H1 (cell line): Measurements from ENCODE around the gene SPEM3. TPM values are rescaled to one million over a fixed set of nuclear protein-coding genes. Genes with fewer than 3 reads are reported as not detected.

Source experiments
- CEBPB ChIP-seq: IDR thresholded peaks from 2 replicates; pipeline ENCODE4 v1.6.1; 2012; ENCODE audit warnings: low read depth, low read length
- JUN ChIP-seq: IDR thresholded peaks from 2 replicates; pipeline ENCODE4 v1.6.1; 2011; ENCODE audit warnings: low read depth, mild to moderate bottlenecking, improper control_type of control experiment, low read length
- JUND ChIP-seq: IDR thresholded peaks from 2 replicates; pipeline ENCODE4 v1.6.1; 2011; ENCODE audit warnings: mild to moderate bottlenecking, improper control_type of control experiment, low read length
- NRF1 ChIP-seq: IDR thresholded peaks from 2 replicates; pipeline ENCODE4 v1.6.1; 2011; ENCODE audit warnings: mild to moderate bottlenecking, low read depth, low read length, improper control_type of control experiment
- POLR2AphosphoS5 ChIP-seq: IDR thresholded peaks from 2 replicates; pipeline ENCODE4 v1.6.1; 2011; ENCODE audit warnings: low read depth, low read length
- RXRA ChIP-seq: IDR thresholded peaks from 2 replicates; pipeline ENCODE4 v1.6.1; 2011; ENCODE audit warnings: low read depth, mild to moderate bottlenecking, low read length, moderate library complexity; ENCODE audit not compliant: insufficient read depth
- SUZ12 ChIP-seq: fragments of 200-600 bp; sonication (generic); IDR thresholded peaks from 2 replicates; pipeline ENCODE4 v1.6.1; 2012; ENCODE audit warnings: mild to moderate bottlenecking, inconsistent platforms, low read length, moderate library complexity, mixed read lengths
- TAF1 ChIP-seq: IDR thresholded peaks from 2 replicates; pipeline ENCODE4 v1.6.1; 2011; ENCODE audit warnings: mild to moderate bottlenecking, low read depth, low read length
- TEAD4 ChIP-seq: IDR thresholded peaks from 2 replicates; pipeline ENCODE4 v1.6.1; 2012; ENCODE audit warnings: low read depth, low read length, inconsistent platforms, mixed read lengths
- polyA plus RNA-seq, 7 experiments: library from polyadenylated mRNA; depleted of rRNA in 3 of 7; stranded (reverse) in 5 of 7; unstranded in 2 of 7; fragments of >200 nt in 5 of 7; fragments of 200-250 nt in 2 of 7; gene quantifications; 1 replicate in 5 of 7; 2 replicates in 1 of 7; 4 replicates in 1 of 7; pipeline versions ENCODE4 v1.2.1 to v1.2.3, GENCODE V29; 2011 to 2013; ENCODE audit warnings: missing spikeins in 2 of 7, mixed read lengths in 2 of 7
- total RNA-seq: library from RNA; stranded (reverse); fragmentation: NEBNext Ultra II Directional; extraction: Animal tissue kit (Norgen Biotek cat#: 25700); gene quantifications from 2 replicates; pipeline ENCODE4 v1.2.1, GENCODE V29; 2021
- TF ChIP-seq, protein P1 (sequence below): fragments of 300-600 bp; sonication (generic); IDR thresholded peaks from 2 replicates; pipeline ENCODE4 v1.7.1; 2012; ENCODE audit warnings: low read length, moderate library complexity, mild to moderate bottlenecking, inconsistent platforms; ENCODE audit not compliant: insufficient replicate concordance
- TF ChIP-seq, protein P2 (sequence below): IDR thresholded peaks from 2 replicates; pipeline ENCODE4 v1.6.1; 2012; ENCODE audit warnings: low read length, inconsistent platforms

Gene SPEM3
- total and polyA plus RNA-seq, 2 of the 8 experiments (the other 6 are each of a cell fraction or from before 2014, with no cell fraction given), result 0.02 TPM; not detected in 1

DNA sequence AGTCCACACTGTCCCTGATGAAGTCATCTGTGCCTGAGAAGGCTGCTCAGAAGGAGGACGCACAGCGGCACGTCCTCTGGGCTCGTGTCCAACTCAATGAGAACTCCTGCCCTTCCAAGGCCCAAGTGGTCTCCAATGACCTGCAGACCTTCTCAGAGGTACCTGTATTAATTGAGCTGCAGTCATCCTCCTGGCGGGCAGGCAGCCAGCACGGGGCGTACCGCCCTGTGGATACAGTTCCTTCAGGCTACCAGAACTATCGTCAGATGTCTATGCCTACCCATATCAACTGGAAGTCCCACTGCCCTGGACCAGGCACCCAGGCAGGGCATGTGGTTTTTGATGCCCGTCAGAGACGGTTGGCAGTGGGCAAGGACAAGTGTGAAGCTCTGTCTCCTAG is 3.6 kb downstream of the SPEM3 start (continued):
- TF ChIP-seq, protein P1, sequence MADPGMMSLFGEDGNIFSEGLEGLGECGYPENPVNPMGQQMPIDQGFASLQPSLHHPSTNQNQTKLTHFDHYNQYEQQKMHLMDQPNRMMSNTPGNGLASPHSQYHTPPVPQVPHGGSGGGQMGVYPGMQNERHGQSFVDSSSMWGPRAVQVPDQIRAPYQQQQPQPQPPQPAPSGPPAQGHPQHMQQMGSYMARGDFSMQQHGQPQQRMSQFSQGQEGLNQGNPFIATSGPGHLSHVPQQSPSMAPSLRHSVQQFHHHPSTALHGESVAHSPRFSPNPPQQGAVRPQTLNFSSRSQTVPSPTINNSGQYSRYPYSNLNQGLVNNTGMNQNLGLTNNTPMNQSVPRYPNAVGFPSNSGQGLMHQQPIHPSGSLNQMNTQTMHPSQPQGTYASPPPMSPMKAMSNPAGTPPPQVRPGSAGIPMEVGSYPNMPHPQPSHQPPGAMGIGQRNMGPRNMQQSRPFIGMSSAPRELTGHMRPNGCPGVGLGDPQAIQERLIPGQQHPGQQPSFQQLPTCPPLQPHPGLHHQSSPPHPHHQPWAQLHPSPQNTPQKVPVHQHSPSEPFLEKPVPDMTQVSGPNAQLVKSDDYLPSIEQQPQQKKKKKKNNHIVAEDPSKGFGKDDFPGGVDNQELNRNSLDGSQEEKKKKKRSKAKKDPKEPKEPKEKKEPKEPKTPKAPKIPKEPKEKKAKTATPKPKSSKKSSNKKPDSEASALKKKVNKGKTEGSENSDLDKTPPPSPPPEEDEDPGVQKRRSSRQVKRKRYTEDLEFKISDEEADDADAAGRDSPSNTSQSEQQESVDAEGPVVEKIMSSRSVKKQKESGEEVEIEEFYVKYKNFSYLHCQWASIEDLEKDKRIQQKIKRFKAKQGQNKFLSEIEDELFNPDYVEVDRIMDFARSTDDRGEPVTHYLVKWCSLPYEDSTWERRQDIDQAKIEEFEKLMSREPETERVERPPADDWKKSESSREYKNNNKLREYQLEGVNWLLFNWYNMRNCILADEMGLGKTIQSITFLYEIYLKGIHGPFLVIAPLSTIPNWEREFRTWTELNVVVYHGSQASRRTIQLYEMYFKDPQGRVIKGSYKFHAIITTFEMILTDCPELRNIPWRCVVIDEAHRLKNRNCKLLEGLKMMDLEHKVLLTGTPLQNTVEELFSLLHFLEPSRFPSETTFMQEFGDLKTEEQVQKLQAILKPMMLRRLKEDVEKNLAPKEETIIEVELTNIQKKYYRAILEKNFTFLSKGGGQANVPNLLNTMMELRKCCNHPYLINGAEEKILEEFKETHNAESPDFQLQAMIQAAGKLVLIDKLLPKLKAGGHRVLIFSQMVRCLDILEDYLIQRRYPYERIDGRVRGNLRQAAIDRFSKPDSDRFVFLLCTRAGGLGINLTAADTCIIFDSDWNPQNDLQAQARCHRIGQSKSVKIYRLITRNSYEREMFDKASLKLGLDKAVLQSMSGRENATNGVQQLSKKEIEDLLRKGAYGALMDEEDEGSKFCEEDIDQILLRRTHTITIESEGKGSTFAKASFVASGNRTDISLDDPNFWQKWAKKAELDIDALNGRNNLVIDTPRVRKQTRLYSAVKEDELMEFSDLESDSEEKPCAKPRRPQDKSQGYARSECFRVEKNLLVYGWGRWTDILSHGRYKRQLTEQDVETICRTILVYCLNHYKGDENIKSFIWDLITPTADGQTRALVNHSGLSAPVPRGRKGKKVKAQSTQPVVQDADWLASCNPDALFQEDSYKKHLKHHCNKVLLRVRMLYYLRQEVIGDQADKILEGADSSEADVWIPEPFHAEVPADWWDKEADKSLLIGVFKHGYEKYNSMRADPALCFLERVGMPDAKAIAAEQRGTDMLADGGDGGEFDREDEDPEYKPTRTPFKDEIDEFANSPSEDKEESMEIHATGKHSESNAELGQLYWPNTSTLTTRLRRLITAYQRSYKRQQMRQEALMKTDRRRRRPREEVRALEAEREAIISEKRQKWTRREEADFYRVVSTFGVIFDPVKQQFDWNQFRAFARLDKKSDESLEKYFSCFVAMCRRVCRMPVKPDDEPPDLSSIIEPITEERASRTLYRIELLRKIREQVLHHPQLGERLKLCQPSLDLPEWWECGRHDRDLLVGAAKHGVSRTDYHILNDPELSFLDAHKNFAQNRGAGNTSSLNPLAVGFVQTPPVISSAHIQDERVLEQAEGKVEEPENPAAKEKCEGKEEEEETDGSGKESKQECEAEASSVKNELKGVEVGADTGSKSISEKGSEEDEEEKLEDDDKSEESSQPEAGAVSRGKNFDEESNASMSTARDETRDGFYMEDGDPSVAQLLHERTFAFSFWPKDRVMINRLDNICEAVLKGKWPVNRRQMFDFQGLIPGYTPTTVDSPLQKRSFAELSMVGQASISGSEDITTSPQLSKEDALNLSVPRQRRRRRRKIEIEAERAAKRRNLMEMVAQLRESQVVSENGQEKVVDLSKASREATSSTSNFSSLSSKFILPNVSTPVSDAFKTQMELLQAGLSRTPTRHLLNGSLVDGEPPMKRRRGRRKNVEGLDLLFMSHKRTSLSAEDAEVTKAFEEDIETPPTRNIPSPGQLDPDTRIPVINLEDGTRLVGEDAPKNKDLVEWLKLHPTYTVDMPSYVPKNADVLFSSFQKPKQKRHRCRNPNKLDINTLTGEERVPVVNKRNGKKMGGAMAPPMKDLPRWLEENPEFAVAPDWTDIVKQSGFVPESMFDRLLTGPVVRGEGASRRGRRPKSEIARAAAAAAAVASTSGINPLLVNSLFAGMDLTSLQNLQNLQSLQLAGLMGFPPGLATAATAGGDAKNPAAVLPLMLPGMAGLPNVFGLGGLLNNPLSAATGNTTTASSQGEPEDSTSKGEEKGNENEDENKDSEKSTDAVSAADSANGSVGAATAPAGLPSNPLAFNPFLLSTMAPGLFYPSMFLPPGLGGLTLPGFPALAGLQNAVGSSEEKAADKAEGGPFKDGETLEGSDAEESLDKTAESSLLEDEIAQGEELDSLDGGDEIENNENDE, result no peak
- TF ChIP-seq, protein P2, sequence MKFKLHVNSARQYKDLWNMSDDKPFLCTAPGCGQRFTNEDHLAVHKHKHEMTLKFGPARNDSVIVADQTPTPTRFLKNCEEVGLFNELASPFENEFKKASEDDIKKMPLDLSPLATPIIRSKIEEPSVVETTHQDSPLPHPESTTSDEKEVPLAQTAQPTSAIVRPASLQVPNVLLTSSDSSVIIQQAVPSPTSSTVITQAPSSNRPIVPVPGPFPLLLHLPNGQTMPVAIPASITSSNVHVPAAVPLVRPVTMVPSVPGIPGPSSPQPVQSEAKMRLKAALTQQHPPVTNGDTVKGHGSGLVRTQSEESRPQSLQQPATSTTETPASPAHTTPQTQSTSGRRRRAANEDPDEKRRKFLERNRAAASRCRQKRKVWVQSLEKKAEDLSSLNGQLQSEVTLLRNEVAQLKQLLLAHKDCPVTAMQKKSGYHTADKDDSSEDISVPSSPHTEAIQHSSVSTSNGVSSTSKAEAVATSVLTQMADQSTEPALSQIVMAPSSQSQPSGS, result no peak
- TF ChIP-seq TEAD4 (no peak), SUZ12 (no peak), POLR2AphosphoS5 (no peak), NRF1 (no peak), JUN (no peak), JUND (no peak), TAF1 (no peak), CEBPB (no peak), RXRA (no peak)
